ENCODE results near the gene MYO19. TPM values are rescaled to one million over a fixed set of nuclear protein-coding genes. Genes with fewer than 3 reads are reported as not detected.
A peak's percentile ranks its signal among the peaks of the same experiment; 100 is the strongest.

MYO19 gene
- total and polyA plus RNA-seq, 2 experiments from 2014 or later, result 14.9 to 34.4 TPM

DNA sequence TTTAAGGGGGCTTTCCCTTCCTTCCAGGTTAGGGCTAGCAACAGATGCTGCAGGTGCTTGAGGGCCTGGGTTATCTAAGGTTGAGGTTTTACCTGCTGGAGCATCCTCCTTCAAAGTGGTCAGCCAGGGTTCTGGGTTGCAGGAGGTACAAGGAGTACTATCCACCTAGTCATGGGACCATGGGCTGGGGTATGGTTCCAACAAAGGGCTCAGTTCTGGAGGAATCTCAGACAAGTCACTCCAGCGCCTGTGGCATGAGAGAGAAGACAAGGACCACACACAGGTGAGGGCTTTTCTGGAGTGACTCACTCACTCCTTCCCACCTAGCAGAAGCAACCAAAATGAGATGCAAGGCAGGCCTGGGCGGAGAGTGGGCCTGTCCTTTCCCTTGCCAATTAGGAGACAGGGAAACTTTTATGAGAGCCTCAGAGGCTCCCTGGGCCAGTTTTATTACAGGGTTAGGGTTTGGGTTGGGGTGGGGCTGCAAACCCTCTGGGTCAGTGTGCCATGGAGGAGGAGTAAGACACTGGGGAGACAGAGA lies 2.2 kb downstream of the MYO19 start:
- peaks cover 19% of the 10 kb centered on the region for H3K79me2 ChIP-seq (ENCODE audit: insufficient read depth)
- no peaks in the 10 kb centered on the region for H3K36me3 ChIP-seq (ENCODE audit: low read depth)
- H3K9me3 ChIP-seq (ENCODE audit: low read depth), result no peaks in the 10 kb centered on the region
- WGBS, 2 experiments (ENCODE audit: low coverage in 1 of 2, low lambda C conversion rate in 2 of 2, missing lambda C conversion rate in 2 of 2), result 98 to 100% methylated on average over 2 of the region's 2 CpGs
- no peak for DNase-seq
- H3K9me2 ChIP-seq (ENCODE audit: insufficient read depth), result no peaks in the 10 kb centered on the region
- TF ChIP-seq EZH2phosphoT487 (IDR thresholded peaks at IDR 0.05; ENCODE audit: insufficient read depth, low read depth) (no peak), EZH2 (IDR thresholded peaks at IDR 0.05; ENCODE audit: insufficient read depth, poor library complexity, severe bottlenecking) (no peak)
- H3K4me1 ChIP-seq (ENCODE audit: insufficient read depth), result peaks cover 9% of the 10 kb centered on the region; the same call in 1 of the 2 replicates
- H3K4me3 ChIP-seq, result no peak overlapping the region
- H3K4me2 ChIP-seq (ENCODE audit: unreplicated experiment), result no peak overlapping the region
- H3K9ac ChIP-seq, result no peak overlapping the region
- no peaks in the 10 kb centered on the region for H4K20me1 ChIP-seq (ENCODE audit: insufficient read depth)
- H3K27me3 ChIP-seq (replicated peaks; ENCODE audit: insufficient read depth), result no peaks in the 10 kb centered on the region
- H2AFZ ChIP-seq, result no peak overlapping the region
- H3F3A ChIP-seq (ENCODE audit: insufficient read depth), result peaks cover 40% of the 10 kb centered on the region
- in situ Hi-C loops (cut with MboI), result no loop called here
- no peak overlapping the region for H3K27ac ChIP-seq

GRCh38 chr17:36529121-36529520 lies 5.5 kb downstream of the MYO19 start:
- H3K27ac ChIP-seq, result peak overlapping the region; percentile 18; the same call in 1 of the 2 replicates
- in situ Hi-C loops (cut with MboI), result no loop called here
- H3K27me3 ChIP-seq (replicated peaks; ENCODE audit: insufficient read depth), result no peaks in the 10 kb centered on the region
- H3K9me3 ChIP-seq (ENCODE audit: low read depth), result no peaks in the 10 kb centered on the region
- H3K36me3 ChIP-seq (ENCODE audit: low read depth), result 0 out of 2 replicates have a peak, but pooled peaks cover 9% of the 10 kb centered on the region
- DNase-seq, result peak; percentile 85
- peaks cover 18% of the 10 kb centered on the region for H3K4me1 ChIP-seq (ENCODE audit: insufficient read depth)
- no peak for TF ChIP-seq EZH2phosphoT487 (IDR thresholded peaks at IDR 0.05; ENCODE audit: insufficient read depth, low read depth)
- TF ChIP-seq EZH2 (IDR thresholded peaks at IDR 0.05; ENCODE audit: insufficient read depth, poor library complexity, severe bottlenecking), result no peak
- no peak overlapping the region for H2AFZ ChIP-seq
- peaks cover 3% of the 10 kb centered on the region; the same call in 1 of the 2 replicates for H3K79me2 ChIP-seq (ENCODE audit: insufficient read depth)
- no peak overlapping the region for H3K4me2 ChIP-seq (ENCODE audit: unreplicated experiment)
- H4K20me1 ChIP-seq (ENCODE audit: insufficient read depth), result no peaks in the 10 kb centered on the region
- H3K9ac ChIP-seq, result no peak overlapping the region
- H3K9me2 ChIP-seq (ENCODE audit: insufficient read depth), result no peaks in the 10 kb centered on the region
- peaks cover 25% of the 10 kb centered on the region for H3F3A ChIP-seq (ENCODE audit: insufficient read depth)
- H3K4me3 ChIP-seq, result no peak overlapping the region

GRCh38 chr17:36527621-36528250 lies 6.9 kb downstream of the MYO19 start:
- WGBS, 2 experiments (ENCODE audit: low coverage in 1 of 2, low lambda C conversion rate in 2 of 2, missing lambda C conversion rate in 2 of 2), result 98 to 99% methylated on average over 7 of the region's 7 CpGs
- no peak overlapping the region for H2AFZ ChIP-seq
- no peak overlapping the region for H3K9ac ChIP-seq
- DNase-seq, result no peak
- H3K27me3 ChIP-seq (replicated peaks; ENCODE audit: insufficient read depth), result no peaks in the 10 kb centered on the region
- H4K20me1 ChIP-seq (ENCODE audit: insufficient read depth), result no peaks in the 10 kb centered on the region
- H3K79me2 ChIP-seq (ENCODE audit: insufficient read depth), result peaks cover 3% of the 10 kb centered on the region; the same call in 1 of the 2 replicates
- no peaks in the 10 kb centered on the region for H3K9me3 ChIP-seq (ENCODE audit: low read depth)
- TF ChIP-seq EZH2 (IDR thresholded peaks at IDR 0.05; ENCODE audit: insufficient read depth, poor library complexity, severe bottlenecking), result no peak
- no peak overlapping the region for H3K4me3 ChIP-seq
- peaks cover 15% of the 10 kb centered on the region; the same call in 1 of the 2 replicates for H3K36me3 ChIP-seq (ENCODE audit: low read depth)
- no peaks in the 10 kb centered on the region for H3K9me2 ChIP-seq (ENCODE audit: insufficient read depth)
- H3K27ac ChIP-seq, result no peak overlapping the region
- no peak overlapping the region for H3K4me2 ChIP-seq (ENCODE audit: unreplicated experiment)
- peaks cover 18% of the 10 kb centered on the region for H3K4me1 ChIP-seq (ENCODE audit: insufficient read depth)
- in situ Hi-C loops (cut with MboI), result no loop called here
- peaks cover 21% of the 10 kb centered on the region for H3F3A ChIP-seq (ENCODE audit: insufficient read depth)

DNA sequence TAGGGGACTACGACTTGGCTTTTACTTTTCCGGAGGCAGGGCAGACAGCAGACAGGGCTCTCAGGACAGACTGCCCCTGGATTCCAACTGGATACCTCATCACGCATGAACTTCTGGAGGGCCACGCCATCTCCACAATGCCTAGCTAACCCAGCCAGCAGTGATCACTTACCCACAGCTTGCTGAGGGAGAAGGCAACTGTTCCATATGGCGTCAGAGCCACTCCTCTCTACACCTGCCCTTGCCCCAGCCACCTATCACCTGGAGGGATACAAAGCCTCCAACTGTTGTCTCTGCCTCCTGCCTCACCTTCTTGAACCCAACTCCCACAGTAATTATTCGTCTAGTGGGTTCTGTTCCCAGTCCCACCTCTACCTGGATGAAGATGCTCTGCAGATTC lies 8.8 kb downstream of the MYO19 start:
- in situ Hi-C loops (cut with MboI), result no loop called here
- no peak overlapping the region for H2AFZ ChIP-seq
- no peak overlapping the region for H3K27ac ChIP-seq
- H3K4me2 ChIP-seq (ENCODE audit: unreplicated experiment), result no peak overlapping the region
- peaks cover 3% of the 10 kb centered on the region; the same call in 1 of the 2 replicates for H3K79me2 ChIP-seq (ENCODE audit: insufficient read depth)
- peaks cover 21% of the 10 kb centered on the region for H3K36me3 ChIP-seq (ENCODE audit: low read depth)
- TF ChIP-seq EZH2phosphoT487 (IDR thresholded peaks at IDR 0.05; ENCODE audit: insufficient read depth, low read depth) (no peak), EZH2 (IDR thresholded peaks at IDR 0.05; ENCODE audit: insufficient read depth, poor library complexity, severe bottlenecking) (no peak)
- no peak overlapping the region for H3K4me3 ChIP-seq
- H3K9me2 ChIP-seq (ENCODE audit: insufficient read depth), result no peaks in the 10 kb centered on the region
- no peak for DNase-seq
- no peak overlapping the region for H3K9ac ChIP-seq
- 95 to 98% methylated on average over 6 of the region's 6 CpGs for WGBS, 2 experiments (ENCODE audit: low coverage in 1 of 2, low lambda C conversion rate in 2 of 2, missing lambda C conversion rate in 2 of 2)
- H4K20me1 ChIP-seq (ENCODE audit: insufficient read depth), result no peaks in the 10 kb centered on the region
- peaks cover 18% of the 10 kb centered on the region for H3K4me1 ChIP-seq (ENCODE audit: insufficient read depth)
- no peaks in the 10 kb centered on the region for H3K9me3 ChIP-seq (ENCODE audit: low read depth)
- no peaks in the 10 kb centered on the region for H3K27me3 ChIP-seq (replicated peaks; ENCODE audit: insufficient read depth)
- peaks cover 21% of the 10 kb centered on the region for H3F3A ChIP-seq (ENCODE audit: insufficient read depth)

Data from GM23248 (cell line).